HG03378 (cell line): ENCODE measurements around the gene C4orf54.

Experiments
- ATAC-seq: cut with Tn5 transposase; IDR thresholded peaks from one replicate; pipeline ENCODE4 v1.9.1; 2021; ENCODE audit warnings: mild to moderate bottlenecking, moderate library complexity; ENCODE audit not compliant: unreplicated experiment

C4orf54 gene

DNA sequence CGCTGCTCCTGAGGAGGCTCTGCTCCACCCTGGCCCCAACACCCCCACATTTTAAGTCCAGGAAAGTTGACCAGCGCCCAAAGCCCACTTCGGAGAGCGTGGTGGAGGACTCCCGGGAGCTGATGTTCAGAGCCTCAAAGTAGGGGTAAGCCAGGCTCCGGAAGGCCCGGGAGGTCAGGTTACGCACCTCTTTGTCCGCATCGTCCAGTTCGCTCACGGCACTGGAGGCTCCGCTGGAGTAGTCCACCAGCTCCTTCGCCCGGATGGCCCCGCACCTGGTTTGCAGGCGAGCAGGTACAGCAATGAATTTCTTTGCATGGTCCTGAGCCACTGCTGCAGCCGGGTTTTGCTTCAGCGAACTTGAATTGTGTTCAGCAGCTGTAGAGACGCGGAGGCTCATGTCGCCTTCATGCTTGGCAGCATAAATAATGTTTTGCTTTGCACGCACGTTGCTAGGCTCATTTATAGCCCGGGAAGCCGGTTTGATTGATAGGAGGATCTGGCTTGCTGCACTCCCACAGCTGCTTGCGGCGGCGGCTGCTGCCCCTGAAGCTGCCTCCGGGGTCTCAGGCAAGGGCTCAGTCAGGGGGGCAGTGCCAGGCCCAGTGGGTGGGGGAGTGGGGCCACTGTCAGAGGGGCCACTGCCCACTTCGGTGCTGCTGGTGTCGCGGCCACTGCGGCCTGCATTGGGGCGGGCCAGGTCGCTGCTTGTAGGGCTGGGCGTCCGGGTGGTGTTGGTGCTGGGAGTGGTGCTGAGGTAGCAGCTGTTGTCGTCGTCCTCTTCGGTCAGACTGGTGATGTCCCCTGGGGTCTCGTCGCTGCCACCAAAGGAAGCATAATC, 4.8 kb downstream of the C4orf54 start:
- ATAC-seq, result no peak

DNA sequence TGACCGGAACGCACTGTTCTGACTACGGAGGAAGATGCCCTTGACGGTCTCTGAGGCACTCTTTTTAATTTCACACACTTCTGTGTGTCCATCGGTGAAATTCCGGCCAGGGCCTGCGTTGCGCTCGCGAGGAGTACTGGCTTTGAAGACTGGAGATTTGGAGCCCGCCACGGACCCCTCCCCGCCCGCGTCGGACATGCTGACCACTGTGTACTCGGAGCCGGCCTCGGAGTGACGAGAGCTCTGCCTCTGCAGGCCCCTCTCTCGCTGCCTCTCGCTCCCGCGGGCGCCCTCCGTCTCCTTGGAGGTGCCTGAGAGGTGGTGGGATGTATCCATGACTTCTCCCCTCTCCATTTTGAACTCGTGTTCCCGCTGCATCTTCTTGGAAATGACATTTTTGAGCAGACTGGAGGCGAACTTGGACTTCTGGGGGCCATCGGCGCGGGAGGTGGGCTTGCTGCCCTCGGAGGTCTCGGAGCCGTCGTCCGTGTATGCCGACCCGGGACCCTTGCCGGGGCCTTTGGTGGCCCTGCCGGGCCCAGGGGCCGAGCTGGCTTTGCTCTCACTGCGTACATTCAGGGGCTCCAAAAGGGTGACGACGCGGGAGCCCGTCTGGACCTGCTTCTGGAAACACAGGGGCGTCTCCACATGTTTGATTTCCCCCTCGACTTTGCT, 5.7 kb downstream of the C4orf54 start:
- ATAC-seq, result no peak

DNA sequence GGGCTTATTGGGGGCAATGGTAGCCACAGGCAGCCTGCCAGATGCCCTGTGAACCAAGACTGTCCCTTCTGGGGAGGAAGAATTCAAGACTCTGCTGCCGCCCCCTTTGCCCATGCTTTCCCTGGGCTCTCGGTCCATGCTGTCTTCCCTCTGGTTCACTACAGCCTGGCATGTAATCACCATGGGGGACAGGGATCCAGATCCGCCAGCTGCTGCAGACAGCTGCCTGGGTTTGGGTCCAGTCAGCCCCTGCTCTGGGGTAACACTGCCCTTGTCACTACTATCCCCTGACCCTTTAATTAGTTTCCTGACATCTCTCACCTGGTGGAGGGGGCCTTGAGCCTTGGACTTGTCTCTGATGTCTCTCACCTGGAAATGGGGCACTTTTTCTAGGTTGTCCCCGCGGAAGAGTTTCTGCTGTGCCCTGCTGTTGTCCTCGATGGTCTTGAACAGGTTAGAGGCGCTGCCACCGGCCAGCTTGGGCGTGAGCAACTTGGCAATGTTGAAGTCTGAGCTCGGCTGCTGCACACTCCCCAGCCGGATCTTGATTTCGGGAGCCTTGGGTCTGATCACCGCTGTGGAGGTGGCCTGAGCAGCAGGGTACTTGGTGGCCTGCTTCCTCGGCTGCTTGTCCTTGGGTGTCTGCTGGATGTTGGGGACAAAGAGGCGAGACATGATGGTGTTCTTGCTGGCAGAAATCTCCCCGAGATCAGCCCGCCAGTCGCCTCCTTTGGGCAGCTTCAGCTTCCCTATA, 6.4 kb downstream of the C4orf54 start:
- no peak for ATAC-seq

DNA sequence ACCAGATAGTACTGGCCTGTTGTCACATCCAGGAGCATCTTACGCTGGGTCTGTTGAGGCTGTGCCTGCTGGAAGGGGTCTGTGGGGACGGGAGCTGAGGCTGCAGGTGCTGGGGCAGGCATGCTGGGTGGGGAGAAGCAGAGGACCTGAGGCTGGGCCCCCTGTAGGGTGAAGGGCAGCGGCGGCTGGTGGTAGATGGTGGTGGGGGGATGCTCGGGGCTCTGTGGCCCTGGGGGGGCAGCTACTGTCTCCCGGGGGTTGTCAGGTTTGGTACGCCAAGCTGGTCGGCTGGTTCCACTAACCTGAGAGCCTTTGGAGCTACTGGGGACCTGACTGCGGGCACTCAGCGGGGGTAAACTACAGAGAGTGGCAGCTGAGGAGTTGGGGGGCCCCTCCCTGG, 7.8 kb downstream of the C4orf54 start:
- ATAC-seq, result no peak

DNA sequence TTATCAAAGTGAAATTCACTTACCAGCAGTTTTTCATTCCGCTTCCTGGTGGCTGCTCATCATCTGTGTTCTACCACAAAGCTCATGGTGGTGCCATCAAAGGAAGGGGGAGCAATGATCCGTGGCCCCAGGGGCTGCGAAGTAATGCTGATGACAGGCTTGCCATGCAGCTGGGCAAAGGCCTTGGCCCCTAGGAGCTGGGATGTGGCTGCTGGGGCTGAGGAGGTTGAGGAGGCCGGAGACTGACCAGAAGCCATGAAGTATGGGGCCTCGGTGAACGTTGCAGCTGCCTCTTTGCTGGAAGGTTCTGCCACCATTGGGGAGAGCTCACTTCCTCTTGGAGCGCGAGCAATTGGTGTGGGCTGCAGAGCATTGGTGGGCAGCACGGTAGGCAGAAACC, 8.4 kb downstream of the C4orf54 start:
- ATAC-seq, result no peak

DNA sequence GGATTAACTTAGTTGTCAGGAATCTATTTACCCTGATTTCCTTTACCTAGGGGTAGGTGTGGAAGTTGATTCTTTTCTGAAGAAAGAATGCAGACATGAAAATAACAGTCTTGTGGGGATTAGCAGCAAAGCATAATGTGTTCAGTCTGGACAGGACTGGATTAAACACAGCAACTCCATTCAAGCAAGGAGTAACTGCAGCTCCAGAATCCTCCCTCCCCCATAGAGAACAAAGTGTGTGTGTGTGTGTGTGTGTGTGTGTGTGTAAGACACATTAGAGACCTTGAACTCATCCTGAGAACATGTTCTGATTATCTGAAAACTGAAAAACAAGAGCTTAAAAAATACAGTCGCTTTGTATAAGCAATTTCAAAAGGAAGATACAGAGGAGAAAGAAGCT, 9.3 kb downstream of the C4orf54 start:
- ATAC-seq, result no peak

DNA sequence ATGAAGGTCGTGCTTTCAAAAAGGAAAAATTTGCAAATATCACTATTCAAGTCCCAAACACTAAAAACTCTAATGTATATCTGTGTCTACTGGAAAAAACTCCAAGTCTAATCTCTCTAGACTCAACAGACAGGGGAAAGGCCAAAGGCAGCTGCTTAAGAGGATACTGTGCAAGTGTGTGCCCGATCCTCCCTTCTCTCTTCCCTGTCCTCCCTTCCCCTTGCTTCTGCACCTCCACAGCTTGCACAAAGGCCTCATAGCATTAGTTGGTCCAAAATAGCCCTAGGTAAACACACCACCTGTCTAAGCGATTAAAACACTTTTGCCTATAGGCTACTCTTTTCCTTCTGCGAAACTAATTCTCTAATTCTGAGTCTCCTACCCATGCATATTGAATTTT, 10.6 kb downstream of the C4orf54 start:
- ATAC-seq, result no peak

DNA sequence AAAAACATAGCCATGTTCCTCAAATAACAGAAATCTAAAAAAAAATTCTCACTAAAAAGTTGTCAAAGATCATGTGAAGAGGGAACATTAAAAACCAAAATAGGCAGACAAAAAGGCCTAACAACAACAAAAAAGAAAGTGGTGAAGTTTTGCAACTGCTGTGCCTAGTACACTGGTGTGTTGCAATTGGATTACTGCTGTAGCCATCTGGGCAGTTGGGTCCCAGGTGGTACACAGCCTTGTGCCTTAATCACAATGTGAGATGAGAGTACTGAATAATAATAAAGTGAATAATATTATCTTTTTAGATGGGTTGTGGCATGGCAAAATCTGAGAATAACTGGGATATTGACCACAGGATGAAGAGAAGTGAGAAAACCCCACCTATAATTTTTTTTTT, 12.0 kb downstream of the C4orf54 start:
- no peak for ATAC-seq

DNA sequence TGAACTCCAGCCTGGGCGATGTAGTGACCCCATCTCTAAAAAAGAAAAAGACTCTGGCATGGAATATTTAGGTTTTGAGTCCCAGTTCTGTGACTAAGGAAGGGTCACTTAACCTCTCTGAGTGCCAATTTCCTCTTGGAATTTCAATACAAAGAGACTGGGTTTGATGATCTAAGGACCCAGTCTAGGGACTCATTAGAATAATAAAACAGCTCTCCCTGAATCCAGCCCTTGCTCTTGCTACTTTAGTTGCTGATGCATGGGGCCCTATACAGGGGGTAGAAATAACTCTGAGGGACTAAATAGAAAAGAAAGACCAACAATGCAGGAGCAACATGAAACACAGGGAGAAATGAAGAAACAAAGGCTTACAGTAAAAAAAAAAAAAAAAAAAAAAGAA, 12.6 kb downstream of the C4orf54 start:
- no peak for ATAC-seq

DNA sequence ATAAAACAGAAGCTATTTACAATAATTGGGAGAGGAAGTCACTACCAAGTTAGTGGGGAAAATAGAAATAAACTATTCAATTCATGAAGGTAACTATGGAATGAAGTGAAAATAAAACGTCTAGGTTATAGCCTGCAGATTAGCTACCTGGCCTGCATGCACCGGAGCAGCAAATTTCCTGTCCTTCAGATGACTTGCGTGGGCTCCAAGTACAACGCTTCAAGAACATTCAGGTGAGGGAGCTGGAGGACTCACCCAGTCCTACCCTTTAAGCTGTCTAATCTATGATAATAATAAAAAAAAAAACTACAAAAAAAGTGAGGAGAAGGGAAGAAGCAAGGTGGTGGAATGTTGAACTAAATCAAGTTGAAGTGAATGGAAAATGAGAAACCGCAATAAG, 13.2 kb downstream of the C4orf54 start:
- ATAC-seq, result no peak

DNA sequence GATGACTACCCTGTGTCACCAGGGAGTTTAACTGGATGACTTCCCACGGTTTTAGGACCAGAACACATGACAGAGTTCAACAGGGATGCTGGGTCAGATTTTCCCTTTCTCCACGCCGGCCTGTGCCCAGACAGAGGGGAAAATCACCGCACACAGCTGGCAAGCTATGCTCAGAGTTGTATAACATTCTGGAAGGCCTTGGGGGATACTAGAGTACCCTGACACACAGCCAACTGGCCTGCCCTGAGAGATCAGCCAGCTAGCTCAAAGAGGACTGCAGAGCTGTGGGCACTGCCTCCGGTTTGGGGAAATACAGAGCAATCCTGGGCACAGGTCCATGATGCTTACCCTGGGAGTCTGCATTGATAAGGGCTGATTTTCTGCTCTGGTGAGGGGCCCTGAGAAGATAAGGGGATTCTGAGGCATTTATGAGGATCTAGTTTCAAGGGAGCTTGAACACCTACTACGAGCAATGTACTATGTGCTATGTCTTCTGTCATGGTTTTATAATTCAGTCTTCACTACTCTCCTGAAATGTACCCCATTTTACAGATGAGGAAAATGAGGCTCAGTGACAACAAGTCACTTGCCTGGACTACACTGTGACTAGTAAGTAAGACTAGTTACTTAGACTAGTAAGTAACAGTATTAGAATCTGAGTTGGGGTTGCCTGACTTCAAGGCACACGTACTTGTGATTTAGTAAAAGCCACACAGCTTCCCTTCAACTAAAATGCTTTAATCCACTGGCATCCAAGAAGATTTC, 14.7 kb downstream of the C4orf54 start:
- ATAC-seq, result no peak

DNA sequence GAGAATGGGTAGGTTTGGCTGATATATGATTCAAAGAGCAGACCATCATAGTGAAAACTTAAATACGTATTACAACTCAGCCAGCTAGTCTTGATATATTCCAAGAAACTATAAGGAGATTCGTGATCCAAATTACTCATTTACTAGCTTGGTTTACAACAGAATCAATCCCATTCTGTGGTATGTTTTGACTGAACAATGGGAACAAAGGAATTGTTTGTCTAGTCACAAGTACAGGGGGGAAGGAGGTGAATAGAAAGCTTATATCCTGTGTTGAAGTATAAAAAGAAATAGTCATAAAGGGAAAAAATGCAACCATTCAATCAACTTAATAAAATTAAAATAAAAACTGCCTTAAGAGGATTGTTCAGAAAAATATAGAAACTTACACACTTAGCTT, 17.0 kb downstream of the C4orf54 start:
- ATAC-seq, result no peak

DNA sequence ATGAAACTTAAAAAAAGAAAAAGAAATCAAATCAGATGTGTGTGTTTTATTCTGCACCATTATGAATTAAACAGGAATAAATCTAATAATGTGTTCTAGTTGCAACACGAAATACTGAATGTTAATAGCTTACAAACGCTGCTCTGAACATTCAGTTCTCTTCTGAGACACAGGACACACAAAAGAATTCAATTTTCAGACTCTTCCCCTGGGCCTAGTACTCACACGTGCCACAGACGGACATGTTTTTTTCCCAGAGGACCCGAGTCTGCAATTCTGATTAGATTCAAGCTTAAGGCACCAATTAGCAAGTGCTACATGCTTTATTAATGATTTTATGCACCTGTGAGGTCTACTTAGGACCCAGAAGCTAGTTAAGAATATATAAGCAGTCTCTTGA, 20.5 kb downstream of the C4orf54 start:
- no peak for ATAC-seq

DNA sequence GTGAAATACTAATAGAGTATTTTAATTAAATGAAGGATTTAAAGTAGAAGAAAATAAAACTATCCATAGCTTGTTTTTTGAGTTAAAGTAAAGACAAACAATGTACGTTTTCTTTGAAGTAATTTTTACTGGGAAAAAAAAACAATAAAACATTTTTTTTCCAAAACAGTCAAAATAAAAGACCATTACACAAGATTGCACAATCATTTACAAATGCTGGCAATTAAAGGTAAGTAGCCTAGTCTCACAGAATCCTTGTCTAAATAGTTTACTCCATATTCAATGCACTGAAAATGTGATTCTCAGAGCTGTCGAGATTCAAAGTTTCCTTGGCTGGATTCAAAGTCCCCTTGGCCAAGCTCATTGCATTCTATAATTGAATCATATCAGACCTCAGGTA, 21.2 kb downstream of the C4orf54 start:
- no peak for ATAC-seq

DNA sequence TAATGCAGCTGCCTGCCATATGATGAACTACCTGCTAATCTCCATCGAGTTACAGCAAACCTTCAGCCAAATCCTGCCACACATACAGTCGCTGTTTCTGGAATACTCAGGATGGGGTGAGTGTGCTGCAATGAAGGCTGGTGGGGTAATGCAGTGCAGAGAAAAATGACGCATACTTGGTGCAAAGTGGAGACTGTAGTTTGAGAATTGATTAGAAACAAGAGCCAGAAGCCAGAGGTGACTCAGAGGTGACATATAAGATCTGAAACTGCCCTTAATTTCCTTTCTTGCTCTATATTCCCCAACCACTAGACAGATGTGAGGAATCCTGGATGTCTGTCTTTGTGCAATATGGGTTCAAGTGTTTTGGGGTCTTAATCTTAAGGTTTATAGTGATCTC, 22.0 kb downstream of the C4orf54 start:
- no peak for ATAC-seq

DNA sequence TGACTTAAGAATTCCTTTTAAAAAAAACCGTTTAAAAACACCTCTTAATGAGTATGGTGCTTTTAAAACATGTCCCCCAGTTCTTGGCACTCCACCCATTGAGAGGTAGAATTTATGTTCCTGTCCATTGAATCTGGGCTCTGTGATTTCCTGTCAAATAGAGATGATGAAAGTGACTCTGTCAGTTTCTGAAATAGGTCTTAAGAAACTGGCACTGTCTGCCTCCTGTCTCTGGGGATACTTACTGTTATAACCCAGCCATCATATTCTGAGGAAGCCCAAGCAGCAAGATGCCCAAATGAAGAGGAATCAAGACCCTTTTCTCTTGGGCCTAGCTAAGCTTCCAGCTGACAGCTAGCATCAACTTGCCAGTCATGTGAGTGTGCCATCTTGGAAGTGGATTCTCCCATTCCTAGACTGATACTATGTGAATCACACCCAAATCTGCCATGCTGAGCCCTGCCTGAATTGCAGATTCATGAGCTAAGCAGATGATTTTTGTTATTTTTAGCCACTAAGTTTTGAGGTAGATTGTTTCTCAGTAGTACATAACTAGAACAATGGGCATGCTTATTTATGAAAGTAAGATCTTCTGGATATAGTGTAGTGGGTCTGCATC, 22.8 kb downstream of the C4orf54 start:
- no peak for ATAC-seq

DNA sequence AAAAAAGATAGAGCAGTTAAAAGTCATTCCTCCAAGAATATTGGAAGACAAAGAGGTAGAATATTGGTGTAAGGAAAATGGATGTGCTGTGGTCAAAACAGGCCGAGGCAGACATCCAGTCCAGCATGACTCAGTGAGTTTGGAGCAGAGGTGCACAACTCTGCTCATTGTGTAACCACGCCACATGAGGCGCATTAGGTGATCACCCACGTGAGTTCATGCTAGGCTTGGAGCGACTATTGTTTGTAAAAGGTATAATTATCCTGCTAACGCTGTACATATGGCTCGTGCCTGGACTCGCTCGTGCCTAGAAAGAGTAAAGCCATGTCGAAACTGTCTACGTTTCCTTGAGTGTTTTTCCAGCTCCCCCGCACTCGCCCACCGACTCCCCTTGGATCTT, 23.9 kb downstream of the C4orf54 start:
- ATAC-seq, result no peak

DNA sequence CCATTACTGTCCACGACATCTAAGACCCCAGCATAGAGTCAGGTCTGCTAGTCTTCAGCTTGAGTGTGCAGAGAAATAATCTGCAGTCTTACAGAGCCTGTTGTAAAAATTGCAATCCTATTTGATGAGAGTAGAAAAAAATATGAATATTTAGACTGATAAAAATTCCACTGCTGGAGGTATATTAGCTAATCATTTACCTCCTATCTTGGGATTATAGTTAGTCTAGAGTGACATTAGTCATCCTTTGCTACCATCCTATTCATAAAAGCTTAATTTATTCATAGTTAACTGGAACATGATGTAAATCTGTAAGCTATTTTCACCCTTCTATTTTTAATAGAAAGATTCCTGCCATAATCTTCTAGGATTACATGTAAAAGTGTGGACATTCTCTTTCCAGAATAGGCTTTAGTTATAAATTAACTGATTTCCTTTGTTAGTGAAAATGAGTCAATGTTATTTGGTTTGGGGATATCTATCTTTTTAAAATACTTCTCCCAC, 26.7 kb downstream of the C4orf54 start:
- no peak for ATAC-seq

DNA sequence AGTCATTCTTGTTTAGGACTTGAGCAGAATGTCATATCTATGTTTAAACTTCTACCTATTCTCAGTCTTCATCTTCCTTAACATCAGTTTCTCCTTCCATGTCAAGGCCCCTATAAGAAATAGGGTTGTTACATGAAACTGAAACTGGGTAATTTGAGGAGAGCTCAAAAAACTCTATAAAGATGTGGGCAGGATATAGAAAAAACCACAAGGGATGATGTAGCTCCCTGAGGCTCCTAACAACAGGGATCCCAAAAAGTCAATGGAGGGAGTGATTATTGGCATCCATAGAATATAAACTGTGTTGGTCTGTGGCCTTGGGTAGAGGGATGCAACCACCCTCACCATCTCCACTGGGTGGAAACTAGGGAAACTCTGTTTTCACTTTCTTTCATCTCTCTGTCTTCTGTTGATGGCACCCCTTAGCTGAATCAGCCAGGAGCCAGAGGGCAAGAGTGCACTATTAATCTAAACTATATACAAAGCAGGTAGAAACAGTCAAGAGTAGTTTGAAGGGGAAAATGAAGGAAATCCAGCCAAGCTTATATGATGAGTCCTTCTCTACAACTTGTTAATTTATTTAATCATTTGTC, 27.6 kb downstream of the C4orf54 start:
- ATAC-seq, result no peak

DNA sequence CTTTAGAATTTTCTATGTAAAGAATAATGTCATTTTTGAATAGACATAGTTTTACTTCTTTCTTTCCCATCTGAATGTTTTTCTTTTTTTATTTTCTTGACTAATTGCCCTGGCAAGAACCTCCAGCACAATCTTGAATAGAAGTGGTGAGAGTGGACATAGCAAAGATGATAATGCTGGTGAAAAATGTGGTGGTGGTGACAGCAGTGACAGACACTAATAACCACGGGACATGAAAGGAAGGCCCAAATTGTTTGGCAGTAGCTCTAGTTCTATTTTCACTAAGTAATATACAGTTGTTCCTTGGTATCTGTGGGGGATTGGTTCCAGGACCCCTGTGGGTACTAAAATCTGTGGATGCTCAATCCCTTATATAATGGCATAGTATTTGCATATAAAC, 29.6 kb downstream of the C4orf54 start:
- ATAC-seq, result no peak
